ENCODE measurements around the gene ADGRG2.

DNA sequence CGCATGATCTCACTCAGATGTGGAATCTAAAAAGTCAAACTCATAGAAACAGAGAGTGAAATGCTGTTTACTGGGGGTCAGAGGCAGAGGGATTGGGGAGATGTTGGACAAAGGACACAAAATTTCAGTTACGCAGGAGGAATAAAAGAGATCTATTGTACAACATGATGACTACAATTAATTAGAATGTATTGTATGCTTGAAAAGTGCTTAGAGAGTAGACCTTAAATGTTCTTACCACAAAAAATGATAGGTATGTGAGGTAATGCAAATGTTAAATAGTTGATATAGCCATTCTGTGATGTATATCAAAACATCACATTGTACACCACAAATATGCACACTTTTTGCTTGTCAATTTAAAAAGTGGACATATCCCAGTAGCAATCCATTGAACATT is 102.3 kb downstream of the ADGRG2 start:
- no peak for TF ChIP-seq LEF1 (IDR thresholded peaks at IDR 0.05; ENCODE audit: borderline replicate concordance)
- TF ChIP-seq BHLHE40 (IDR thresholded peaks at IDR 0.05; ENCODE audit: borderline replicate concordance) = no peak
- no peak for TF ChIP-seq SP1 (IDR thresholded peaks at IDR 0.05)
- no peak for TF ChIP-seq FOXM1 (IDR thresholded peaks at IDR 0.05; ENCODE audit: borderline replicate concordance)
- TF ChIP-seq FOXA1 (IDR thresholded peaks at IDR 0.05) = no peak
- TF ChIP-seq SUZ12 (IDR thresholded peaks at IDR 0.05) = no peak
- no peak for TF ChIP-seq ELF4 (IDR thresholded peaks at IDR 0.05)
- TF ChIP-seq HDGF (IDR thresholded peaks at IDR 0.05; ENCODE audit: borderline replicate concordance) = no peak
- TF ChIP-seq, protein P1, sequence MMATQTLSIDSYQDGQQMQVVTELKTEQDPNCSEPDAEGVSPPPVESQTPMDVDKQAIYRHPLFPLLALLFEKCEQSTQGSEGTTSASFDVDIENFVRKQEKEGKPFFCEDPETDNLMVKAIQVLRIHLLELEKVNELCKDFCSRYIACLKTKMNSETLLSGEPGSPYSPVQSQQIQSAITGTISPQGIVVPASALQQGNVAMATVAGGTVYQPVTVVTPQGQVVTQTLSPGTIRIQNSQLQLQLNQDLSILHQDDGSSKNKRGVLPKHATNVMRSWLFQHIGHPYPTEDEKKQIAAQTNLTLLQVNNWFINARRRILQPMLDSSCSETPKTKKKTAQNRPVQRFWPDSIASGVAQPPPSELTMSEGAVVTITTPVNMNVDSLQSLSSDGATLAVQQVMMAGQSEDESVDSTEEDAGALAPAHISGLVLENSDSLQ (IDR thresholded peaks at IDR 0.05) = no peak
- TF ChIP-seq FOXK2 (IDR thresholded peaks at IDR 0.05) = no peak
- TF ChIP-seq TARDBP (IDR thresholded peaks at IDR 0.05) = no peak
- no peak for TF ChIP-seq ZNF384 (IDR thresholded peaks at IDR 0.05)
- TF ChIP-seq L3MBTL2 (conservative IDR thresholded peaks at IDR 0.05) = no peak
